ENCODE measurements around the gene TNFSF12.
"Not testable (repeated sequence)": the region's sequence is repeated elsewhere in the genome, so short reads cannot be mapped to it uniquely, and the experiment has no call there.

Gene TNFSF12

DNA sequence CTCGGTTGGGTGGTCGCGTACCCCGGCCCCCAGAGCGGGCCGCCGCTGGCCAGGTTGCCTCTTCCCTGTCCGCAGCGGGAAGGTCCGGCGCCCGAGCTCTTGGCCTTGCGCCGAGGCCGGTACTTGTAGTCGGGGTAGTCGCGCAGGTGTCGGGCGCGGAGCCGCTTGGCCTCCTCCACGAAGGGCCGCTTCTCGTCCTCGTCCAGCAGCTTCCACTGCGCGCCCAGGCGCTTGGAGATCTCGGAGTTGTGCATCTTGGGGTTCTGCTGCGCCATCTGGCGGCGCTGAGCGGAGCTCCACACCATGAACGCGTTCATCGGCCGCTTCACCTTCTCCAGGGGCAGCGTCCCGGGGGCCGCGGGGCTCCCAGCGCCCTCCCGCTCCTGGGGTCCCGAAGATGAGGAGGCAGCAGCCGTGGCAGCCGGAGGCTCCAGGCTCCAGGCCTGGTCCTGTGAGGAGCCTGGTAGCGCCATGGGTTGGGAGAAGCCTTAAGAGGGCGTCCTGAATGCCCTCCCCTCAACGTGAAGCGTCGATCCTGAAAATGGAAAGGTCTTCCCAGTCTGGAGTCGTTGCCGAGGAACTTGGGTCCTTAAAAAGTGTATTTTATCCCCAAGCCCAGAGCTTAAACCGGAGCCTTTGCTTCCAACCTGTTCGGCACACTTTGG, 40.5 kb downstream of the TNFSF12 start:
- no peak for DNase-seq

DNA sequence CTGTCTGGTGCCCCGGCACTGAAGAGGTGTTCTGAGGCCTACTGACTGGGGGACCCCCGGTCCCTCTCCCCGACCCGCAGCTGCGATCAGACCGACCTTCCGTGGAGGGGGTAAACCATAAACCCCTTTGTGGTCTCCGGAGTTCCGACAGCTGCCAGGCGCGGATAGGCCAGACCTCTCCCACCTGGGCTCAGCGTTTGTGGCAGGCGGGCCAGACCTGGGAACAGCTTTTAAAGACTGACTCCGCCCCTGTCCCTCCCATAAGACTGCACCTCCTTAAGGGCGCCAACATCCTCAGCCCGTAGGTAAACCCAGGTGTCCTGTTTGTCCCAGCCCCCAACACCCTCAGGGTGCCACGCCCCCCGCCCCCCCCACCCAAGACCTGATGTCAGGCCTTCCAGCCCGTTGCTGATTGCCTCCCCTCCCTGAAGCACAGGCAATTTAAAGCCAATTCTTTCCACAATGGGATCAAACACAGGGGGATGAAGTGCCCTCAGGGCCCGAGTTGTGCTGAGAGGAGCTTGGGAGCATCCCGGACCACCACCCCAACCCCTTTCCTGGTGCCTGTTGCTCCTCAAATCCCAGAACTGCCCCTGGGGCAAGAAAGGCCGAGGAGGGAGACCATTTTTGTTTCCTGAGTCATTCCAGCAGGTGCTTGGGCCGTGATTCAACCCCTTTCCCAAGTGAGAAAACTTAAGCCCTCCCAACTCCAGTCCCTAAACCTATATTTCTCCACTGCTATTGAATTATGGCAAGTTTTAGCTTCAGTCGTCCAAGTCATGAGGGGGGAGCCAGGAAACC, 41.2 kb downstream of the TNFSF12 start, which contains the start of gene SOX15:
Gene SOX15 (minus strand): TSS at position 204 of the 801 bp plus-strand sequence. CDS start 418 bp downstream, outside the sequence.
- DNase-seq = no peak

DNA sequence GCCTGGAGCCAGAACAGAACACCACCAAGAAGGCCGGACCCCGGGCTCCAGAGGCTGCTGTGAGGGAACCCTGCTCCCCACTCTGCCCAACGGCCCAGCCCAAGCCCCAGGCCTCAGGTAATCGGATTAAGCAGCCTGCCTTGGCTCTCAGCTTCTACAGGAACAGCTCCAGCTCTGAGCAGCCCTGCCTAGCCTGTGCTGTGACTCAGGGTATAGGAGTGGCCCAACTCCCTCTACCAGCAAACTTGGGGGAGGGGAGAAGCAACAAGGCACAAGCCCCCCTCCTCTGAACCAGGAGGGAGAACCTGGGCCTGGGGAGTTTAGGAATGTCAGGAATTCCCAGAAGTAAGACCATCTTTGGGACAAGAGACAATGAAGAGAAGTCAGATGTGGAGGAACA, 41.9 kb downstream of the TNFSF12 start:
- no peak for DNase-seq

DNA sequence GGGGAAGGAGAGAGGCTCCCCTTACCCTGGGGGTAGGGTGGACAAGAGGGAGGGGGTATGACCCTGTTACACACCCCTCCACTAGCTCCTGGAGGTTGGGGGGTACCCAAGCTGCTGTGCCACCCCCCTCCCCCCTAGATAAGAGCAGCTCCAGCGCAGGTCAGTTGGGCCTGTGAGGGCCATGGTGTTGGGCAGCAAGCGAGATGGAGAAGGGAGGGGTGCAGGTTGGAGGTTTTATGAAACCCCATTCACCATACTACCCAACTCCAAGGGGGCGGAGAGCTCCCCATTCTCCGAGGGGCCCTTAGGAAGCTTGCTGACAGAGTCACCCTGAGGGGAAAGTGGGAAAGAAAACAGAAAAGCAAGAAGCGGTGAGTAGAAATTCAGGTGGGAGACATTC, 42.7 kb downstream of the TNFSF12 start:
- no peak for DNase-seq

DNA sequence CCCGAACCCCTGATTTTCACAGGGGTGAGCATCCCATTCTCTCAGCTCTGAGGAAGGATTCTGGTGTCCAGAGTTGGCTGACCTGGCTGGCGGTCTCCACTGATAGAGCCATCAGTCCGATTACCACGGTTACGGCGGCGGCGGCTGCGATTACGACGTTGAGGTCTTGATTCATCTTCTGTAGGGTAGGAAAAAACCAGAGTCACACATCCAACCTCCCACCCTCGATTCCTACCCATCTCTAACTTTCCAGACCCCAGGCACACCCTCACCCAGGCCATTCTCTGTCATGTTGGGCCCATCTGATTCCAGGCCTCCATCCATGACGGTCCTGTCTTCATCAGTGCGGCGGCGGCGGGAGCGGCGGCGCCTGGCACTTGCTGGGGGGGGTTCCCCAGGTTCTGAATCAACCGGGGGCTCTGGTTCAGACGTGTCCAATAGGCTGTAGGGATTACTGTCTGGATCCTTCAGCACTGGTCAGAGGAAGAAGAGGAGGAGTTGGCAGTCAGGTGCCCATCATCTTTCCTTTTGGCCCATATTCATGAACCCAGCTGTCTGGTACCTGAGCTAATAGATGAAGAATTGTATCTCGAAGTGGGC, 43.7 kb downstream of the TNFSF12 start:
- DNase-seq = no peak

DNA sequence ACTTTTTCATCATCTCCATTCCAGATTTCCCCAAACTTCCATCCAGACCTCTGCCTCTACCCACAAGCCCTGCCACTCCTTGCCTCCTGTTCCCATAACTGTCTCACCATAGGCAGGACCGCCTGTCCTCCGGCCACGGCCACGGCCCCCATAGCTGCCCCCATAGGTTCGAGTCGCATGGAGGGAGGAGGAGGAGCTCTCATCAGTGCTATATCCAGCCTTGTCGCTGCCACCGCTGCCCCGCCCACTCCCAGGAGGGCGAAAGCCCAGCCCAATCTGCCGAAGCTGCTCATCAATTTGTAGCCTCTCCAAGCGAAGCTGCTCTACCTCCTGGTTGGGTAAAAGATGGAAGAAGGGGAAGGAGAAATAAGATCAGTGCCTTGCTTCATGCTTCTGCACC, 44.4 kb downstream of the TNFSF12 start:
- no peak for DNase-seq

DNA sequence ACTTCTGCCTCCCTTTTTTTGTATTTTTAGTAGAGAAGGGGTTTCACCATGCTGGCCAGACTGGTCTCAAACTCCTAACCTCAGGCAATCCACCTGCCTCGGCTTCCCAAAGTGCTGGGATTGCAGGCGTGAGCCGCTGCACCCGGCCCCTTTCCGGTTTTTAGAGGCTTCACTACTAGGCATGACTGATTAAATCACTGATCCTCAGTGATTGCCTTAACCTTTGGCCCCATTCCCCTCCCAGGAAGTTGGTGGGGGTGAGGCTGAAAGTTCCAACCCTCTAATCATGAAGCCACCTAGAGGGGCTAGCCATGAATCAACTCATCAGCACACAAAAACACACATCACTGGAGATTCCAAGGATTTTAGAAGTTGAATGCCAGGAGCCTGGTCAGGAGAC, 48.7 kb downstream of the TNFSF12 start:
- not testable (repeated sequence) for DNase-seq

DNA sequence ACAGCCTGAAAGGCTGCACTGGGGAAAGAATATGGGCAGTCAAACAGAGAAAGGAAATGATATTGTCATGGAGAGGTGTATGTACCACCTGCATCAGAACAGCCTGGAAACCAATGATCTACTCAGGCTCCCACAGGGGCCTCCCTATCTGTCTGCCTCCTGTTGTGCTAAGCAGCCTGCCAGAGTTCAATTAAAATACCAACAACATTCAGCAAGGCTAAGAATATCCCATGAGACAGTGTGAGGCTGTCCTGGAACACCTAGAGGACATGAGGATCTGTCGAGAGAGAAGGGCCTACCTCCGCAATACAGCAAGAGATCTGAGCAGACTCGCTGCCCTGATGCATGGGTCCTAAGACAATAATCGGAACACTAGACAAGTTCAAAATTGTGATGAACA, 57.4 kb downstream of the TNFSF12 start:
- DNase-seq = no peak
